ENCODE data around the gene MUC5B.

GRCh38 chr11:1305501-1306056, 82.7 kb downstream of the MUC5B start:
- TF ChIP-seq CTCF (IDR thresholded peaks at IDR 0.05; ENCODE audit: low read length) (no peak), EZH2 (IDR thresholded peaks at IDR 0.05; ENCODE audit: borderline replicate concordance, low read length) (no peak)

Measured in OCI-LY1 (cell line).